HG03469 (cell line): ENCODE data around the gene PAXX.

ENCODE experiments used
- ATAC-seq: cut with Tn5 transposase; IDR thresholded peaks from one replicate; pipeline ENCODE4 v1.9.1; 2021; ENCODE audit warnings: mild to moderate bottlenecking, moderate library complexity, moderate number of reproducible peaks; ENCODE audit not compliant: unreplicated experiment

PAXX gene

DNA sequence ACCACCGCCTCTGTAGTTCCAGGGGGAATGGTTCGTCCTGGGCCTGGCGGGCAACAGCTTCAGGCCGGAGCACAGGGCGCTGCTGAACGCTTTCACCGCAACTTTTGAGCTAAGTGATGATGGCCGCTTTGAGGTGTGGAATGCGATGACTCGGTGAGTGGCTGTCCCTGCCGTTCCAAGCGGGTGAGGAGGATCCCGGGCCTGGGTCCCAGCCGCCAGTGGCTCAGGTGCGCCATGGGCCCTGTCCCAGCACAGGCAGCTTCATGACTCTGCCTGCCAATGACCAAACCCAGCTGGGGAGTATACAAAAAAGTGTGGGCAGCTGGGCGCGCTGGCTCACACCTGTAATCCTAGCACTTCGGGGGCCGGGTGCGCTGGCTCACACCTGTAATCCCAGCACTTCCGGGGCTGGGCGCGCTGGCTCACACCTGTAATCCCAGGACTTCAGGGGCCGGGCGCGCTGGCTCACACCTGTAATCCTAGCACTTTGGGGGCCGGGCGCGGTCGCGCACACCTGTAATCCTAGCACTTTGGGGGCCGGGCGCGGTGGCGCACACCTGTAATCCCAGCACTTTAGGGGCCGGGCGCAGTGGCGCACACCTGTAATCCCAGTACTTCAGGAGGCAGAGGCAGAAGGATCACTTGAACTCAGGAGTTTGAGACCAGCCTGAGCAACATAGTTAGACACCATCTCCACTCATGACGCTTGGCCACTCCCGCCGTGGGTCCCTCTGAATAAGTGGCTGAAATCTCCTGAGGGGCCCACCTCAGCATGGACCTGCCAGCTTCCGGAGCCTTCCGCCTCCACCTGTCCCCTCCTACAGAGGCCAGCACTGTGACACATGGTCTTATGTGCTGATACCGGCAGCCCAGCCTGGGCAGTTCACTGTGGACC is 39.1 kb upstream of the PAXX start:
- no peak for ATAC-seq

DNA sequence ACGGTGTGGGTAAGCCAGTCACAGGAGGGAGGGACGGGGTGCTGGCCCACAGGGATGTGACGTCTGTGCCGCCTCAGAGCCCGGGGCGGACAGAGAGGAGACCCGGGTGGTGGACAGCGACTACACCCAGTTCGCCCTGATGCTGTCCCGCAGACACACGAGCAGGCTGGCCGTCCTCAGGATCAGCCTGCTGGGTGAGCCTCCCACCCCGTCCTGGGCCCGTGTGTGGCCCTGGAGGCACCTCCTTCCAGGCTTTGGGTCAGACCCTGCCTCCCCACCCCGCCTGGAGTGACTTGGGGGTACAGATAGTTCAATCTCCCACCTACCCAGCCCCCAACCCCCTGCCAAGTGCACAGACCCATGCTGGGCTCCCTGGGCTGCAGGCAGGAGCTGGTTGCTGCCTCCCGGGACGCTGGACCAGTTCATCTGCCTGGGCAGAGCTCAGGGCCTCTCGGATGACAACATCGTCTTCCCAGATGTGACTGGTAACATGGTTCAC is 38.4 kb upstream of the PAXX start:
- no peak for ATAC-seq

DNA sequence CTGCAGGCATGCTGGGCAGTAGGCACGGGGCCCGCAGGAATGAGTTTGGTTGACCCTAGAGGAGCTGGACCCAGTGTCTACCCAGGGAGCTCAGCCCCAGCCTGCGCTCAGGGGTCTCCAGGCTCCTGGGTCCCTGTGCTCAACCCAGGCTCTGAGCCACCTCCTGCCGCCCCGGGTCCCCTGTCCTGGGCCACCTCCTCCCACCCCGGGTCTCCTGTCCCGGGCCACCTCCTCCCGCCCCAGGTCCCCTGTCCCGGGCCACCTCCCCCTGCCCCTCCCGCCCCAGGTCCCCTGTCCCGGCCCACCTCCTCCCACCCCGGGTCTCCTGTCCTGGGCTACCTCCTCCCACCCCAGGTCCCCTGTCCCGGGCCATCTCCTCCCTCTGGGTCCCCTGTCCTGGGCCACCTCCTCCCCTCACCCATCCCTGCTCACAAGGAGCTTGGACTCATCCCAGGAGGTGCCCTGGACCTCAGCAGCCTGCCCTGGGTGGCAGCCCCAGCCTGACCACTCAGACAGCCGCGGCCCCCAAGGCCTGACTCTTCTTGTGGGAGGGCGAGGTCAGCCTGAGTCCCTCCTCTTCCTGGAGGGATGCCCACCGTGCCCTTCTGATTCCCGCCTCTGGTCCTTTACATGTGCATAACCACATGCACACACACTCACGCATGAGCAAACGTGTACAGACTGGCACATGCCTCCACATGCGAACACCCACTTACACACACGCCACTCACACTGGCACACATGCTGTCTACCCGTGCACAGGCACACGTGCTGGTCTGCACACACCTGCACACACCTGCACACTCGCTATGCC is 37.7 kb upstream of the PAXX start:
- ATAC-seq, result no peak

DNA sequence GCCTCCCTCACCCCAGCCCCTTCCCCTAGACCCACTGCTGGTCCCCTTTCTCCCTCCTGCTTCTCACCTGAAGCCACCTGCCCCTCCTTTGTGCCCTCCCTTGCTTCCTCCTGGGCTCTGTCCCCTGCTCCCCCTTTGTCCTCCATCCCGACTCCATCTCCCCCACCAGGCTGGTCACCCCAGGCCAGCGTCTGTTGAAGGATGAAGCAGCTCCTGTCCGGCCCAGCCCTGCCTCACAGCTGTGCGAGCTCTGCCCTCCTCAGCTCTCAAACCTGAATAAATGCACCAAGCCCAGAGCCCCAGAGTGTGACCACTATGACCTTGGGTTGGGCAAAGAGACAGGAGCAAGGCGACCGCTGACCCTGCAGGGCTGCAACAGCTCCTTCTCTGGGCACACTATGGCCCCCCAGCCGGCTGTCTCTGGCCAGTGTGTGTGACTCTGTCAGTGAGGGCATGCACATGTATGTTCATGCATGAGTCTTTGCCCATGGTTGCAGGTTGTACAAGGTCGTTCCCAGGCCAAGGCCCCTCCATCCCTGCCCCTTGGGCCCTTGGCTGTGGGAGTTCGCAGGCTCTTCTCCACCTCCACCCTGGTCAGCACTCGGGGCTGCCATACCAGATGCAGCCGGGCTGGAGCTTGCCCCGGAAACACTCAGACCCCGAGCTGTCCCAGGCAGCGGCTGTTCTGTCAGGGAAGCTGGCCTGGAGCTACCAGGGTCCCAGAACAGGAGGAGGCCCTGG is 36.9 kb upstream of the PAXX start:
- no peak for ATAC-seq

DNA sequence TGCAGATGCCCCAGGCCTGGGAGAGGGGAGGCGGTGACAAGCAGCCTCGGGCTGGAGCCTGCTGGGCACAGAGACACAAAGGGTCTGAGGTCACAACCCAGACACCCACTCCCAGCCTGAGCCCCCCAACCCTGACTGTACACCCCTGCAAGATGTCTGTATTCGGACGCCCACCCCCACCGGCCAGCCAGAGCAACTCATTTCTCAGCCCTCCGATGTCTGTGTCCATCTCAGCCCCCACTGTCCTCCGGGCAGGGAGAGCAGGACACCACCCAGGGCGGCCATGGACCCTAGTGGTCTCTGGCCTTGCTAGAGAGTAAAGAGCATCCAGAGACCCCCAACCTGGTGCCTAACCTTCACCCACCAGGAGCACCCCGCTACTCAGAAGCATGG is 36.3 kb upstream of the PAXX start:
- ATAC-seq, result no peak

DNA sequence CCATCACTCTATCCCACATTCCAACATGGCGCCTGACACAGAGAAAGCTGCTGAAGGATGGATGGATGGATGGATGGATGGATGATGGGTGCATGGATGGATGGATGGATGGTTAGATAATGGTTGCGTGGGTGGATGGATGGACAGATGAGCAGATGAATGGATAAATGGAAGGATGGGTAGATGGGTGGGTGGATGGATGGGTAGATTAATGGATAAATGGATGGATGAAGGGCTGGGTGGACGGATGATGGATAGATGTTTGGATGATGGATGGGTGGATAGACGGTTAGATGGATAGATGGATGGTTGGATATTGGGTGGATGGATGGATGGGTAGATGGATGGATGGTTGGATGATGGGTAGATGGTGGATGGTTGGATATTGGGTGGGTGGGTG is 35.6 kb upstream of the PAXX start:
- ATAC-seq, result no peak

DNA sequence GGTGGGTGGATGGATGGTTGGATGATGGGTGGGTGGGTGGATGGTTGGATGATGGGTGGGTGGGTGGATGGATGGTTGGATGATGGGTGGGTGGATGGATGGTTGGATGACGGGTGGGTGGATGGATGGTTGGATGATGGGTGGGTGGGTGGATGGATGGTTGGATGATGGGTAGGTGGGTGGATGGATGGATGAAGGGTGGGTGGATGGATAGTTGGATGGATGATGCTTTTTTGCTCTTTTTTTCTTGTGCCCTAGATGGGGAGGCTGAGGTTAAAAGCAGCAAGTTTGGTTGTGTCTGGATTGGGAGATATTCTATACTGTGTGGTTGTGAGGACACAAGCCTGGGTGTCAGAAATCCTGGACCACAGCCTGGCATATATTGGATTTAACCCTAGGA is 34.8 kb upstream of the PAXX start:
- no peak for ATAC-seq

DNA sequence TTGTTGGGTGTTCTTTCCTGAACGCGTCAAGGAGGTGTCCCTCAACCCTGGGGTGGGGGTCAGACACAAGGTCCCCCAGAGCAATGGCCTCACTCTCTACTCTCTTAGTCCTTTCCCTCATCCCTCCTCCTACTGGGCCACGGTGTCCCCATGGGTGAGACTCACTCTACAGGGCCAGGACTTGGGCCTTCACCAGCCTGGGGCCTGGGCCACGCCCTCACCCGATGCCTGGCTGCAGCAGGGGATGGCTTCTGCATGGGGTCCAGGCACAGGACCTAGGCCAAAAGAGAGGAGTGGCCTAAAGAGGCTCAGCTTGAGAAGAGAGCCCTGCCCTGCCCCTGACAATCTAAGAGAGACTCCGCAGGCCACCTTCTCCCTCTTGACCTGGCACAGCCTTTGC is 34.3 kb upstream of the PAXX start:
- ATAC-seq, result no peak

DNA sequence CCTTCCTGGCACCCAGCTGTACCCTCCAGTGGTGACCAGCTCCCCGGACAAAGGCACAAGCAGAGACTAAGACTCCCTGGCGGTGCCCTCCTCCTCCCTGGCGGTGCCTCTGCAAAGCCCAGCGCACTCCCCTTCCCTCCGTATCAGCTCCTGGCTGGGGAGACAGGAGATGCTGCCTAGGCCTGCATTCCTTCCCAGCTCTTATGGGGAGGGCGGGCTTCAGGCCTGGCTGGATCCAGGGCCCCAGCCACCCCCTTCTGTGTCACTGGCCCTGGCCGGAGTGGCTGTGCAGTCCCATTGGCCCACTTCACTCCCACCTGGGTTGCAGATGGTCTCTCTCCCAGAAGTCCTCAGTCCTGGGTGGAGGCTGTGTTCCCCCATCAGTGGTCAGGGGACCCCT is 33.7 kb upstream of the PAXX start:
- no peak for ATAC-seq

DNA sequence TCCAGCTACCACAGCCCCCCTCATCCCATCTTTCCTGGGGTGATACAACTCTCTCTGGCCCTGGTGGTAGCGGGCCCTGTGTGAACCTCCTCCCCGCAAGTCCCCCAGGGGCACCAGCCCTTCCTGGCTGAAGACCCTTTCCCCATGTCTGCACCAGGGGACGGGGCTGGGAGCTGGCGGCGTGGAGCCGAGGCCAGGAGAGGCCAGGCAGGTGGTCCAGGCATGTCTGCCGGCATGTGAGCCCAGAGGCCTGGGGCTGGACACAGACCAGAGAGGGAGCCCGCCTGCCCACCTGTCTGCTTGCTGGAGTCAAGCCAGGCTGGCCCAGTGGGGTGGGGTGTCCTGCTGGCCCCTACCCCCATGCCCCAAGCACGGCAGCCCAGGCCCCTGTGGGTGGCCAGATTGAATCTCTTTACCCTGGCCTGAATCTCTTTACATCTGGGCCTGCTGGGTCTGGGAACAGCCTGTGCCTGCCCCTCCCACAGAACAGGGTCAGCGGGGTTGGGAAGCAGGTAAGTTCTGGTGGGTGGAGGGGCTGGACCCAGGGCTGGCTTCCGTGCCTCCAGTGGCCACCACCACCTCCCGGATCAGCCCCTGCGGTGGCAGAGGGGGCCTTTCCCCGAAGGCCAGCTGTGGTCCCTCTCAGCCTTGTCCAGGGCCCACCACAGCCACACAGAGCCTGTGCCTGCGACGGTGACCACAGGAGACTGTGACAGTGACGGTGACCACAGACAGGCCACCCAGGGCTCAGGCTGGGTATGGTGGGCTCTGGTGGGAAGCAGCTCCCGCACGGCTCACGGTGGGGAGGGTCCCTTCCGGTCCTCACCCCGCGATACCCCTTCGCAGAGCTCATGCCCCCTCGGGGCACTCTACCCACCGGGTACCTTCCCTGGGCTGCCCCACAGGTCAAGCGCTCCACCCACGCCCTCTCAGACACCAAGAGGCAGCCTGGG is 33.0 kb upstream of the PAXX start:
- no peak for ATAC-seq

DNA sequence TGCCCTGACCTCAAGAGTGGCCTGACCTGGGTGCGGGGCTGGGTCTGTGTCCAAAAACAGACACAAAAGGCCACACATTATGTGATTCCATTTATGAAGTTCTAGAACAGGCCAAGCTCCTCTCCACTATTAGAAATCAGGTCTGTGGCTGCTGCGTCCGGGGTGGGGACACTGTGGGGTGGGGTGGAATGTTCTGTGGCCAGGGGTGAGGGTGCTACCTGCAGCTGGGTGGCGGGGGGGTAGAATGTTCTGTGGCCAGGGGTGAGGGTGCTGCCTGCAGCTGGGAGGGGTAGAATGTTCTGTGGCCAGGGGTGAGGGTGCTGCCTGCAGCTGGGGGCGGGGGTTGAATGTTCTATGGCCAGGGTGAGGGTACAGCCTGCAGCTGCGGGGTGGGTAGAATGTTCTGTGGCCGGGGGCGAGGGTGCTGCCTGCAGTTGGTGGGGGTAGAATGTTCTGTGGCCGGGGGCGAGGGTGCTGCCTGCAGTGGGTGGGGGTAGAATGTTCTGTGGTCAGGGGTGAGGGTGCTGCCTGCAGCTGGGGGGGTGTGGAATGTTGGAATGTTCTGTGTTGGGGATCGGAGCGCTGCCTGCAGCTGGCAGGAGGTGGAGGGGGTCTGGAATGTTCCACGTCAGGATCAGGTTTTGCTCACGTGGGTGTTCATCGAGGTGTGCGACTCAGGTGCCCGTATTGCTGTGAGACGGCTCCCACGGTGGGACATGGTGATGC is 31.8 kb upstream of the PAXX start:
- no peak for ATAC-seq

DNA sequence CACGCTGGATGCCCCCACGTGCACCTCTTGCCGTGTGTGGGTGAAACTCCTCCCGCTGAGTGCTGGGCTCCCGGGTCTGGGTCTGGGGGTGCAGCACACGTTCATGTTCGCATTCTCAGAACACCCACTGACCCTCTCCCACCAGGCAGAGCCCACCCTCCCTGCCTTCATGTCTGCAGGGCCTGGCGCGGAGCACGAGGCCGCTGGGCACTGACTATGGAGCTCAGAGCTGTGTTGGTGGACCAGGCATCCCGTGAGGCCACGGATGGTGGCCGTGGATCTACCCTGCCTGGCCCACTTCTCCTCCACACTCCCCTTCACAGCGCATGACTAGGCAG is 31.3 kb upstream of the PAXX start:
- ATAC-seq, result no peak

DNA sequence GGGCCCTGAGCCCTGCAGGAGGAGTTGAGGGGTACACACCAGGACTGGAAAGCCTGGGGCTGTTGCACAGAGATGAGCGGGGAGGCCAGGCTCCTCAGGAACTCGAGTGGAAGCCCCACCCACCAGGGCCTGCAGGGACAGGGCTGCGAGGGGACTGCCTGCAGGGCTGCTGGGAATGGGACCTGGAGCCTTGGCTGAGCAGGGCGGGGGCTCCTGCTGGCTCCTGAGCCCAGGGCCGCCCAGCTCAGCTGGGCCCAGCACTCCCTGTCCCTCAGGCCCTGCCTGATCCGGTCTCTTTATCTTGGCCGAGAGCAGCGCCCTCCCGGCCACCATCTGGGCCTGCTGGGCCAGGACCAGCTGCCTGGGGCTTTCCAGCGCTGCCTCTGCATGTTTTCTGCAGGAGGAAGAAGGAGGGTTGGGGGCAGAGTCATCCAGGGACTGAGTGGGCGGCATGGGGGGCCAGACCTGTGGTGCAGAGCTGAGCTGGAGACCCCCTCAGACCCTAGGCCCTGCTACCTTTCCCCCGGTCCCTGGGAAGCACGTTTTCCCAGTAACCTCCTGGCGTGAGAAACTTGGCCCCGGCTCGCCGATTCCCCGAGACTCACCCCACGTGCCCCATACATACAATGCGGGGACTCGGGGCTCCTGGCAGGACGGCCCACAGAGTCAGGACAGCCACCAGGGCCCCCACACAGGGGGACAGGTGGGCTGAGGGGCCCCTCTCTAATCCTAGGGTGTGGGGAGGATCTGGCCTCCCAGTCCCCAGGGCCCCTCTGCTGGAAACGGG is 30.8 kb upstream of the PAXX start:
- no peak for ATAC-seq

DNA sequence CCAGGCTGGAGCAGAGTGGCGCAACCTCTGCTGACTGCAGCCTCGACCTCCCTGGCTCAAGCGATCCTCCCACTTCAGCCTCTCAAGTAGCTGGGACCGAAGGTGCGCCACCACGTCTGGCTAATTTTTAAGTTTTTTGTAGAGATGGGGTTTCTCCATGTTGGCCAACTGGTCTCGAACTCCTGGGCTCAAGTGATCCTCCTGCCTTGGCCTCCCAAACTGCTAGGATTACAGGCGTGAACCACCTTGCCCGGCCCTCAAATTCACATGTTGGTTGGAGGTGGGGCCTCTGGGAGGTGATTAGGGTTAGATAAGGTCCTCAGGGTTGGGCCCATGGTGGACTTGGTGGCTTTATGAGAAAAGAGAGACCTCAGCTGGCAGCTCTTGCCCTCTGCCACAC is 30.1 kb upstream of the PAXX start:
- ATAC-seq, result no peak

DNA sequence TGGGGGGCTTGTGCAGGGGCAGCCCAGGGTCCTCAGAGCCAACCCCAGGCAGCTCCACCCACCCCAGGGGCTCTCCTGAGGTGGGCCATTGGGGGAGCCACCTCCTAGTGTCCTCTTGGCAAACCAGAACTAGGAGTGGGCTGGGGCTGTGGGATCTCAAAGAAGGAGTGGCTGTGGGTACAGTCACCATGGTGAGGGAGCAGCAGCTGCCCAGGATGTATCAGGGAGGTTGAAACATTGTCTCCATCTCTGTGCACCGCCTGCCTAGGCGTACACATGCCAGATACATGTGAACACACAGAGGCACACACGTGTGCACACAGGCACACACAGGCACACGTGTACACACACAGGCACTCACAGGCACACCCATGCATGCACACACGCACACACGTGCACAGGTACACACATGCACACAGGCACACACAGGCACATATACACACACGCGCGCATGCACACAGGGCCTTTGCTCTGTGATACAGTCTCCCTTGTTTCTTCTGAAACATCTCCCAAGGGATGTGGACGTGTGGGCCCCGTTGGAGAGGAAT is 29.4 kb upstream of the PAXX start:
- no peak for ATAC-seq

DNA sequence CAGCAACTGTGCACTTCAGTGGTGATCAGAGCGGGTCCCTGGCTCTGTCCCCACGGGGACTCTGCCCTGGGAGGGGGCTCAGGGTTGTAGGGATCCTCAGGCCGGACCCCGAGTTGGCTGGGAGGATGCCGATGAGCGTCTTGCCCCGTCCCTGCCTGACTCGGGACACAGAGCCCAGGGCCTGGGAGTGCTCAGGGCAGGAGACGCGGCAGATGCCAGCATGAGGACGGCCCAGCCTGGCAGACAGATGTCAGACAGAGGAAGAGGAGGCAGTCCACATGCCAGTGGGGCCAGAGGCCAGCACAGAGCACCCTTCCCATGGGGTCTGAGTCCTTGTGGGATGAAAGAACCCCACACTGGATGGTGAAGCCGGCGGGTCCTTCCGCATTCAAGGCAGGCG is 28.9 kb upstream of the PAXX start:
- ATAC-seq, result no peak

DNA sequence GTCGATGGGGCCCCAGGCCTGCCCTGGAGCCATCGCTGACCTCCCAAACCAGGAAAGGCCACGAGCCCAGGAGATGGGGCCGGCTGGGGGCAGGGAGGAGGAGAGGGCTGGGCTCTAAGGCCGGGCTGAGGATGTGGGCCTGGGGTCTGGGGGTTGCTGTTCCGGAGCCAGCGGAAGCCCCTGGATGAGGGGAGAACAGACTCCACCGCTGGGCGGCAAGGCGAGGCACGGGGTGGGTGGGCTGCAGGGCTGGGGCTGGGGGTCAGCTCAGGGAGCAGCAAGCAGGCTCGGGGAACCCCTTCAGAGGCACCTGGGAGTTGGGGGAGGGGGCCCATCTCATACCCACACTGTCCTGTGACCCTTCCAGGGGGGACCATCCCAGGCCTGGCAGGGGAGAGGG is 28.5 kb upstream of the PAXX start:
- no peak for ATAC-seq

DNA sequence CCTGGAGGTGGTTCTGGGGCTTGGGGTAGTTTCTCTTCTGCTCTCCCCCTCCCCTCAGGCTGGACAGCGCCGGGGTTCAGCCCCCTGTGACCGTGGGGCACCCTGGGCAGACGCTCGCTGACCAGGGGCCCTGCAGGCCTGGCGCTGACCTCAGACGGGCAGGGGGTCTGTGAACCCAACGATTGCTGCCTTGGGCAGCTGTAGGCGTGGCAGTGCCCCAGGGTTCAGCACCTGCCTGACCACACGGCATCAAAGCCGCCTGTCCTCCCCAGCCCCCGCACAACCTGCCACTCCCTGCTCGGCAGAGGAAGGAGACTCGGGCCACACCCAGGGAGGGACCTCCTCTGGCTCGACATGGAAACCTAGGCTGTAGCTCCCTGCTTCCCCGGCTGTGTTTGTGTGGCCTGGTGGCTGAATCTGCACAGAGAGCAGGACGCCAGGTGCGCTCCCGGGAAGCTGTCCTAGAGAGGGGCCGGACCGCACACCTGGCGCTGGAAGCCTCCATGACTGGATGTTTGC is 28.0 kb upstream of the PAXX start:
- no peak for ATAC-seq
